Loucy (cell line): ENCODE measurements around the gene CCDC69.

ENCODE experiments used
- H2AFZ ChIP-seq: fragments of 200-600 bp; sonication (generic); 2 replicates; pipeline ENCODE4 v1.6.0; 2016; ENCODE audit warnings: antibody characterized with exemption, mild to moderate bottlenecking, low read length, moderate library complexity
- H3F3A ChIP-seq: fragments of 200-600 bp; 2 replicates; pipeline ENCODE4 v1.6.0; 2016; ENCODE audit warnings: antibody characterized with exemption, low read depth, mild to moderate bottlenecking
- H3K27me3 ChIP-seq: fragments of 200-600 bp; sonication (generic); 2 replicates; pipeline ENCODE4 v1.6.1; 2014; ENCODE audit warnings: low read length, mild to moderate bottlenecking; ENCODE audit not compliant: insufficient read depth, poor library complexity, severe bottlenecking
- H3K36me3 ChIP-seq: fragments of 200-600 bp; sonication (generic); 2 replicates; pipeline ENCODE4 v1.6.1; 2016; ENCODE audit warnings: low read length; ENCODE audit not compliant: insufficient read depth
- H3K4me1 ChIP-seq: fragments of 200-600 bp; sonication (generic); 2 replicates; pipeline ENCODE4 v1.5.1; 2014; ENCODE audit warnings: low read length, mild to moderate bottlenecking; ENCODE audit not compliant: insufficient read depth, poor library complexity, severe bottlenecking
- H3K4me2 ChIP-seq: fragments of 200-600 bp; sonication (generic); 2 replicates; pipeline ENCODE4 v1.6.0; 2014; ENCODE audit warnings: antibody characterized with exemption, low read length, low read depth, mild to moderate bottlenecking; ENCODE audit not compliant: poor library complexity, severe bottlenecking
- H3K4me3 ChIP-seq: fragments of 200-600 bp; sonication (generic); 2 replicates; pipeline ENCODE4 v1.5.1; 2014; ENCODE audit warnings: low read length, mild to moderate bottlenecking, mixed read lengths; ENCODE audit not compliant: poor library complexity, severe bottlenecking
- H3K79me2 ChIP-seq: fragments of 200-600 bp; sonication (generic); 2 replicates; pipeline ENCODE4 v1.6.1; 2014; ENCODE audit warnings: low read length; ENCODE audit not compliant: insufficient read depth
- H3K9ac ChIP-seq: fragments of 200-600 bp; sonication (generic); 2 replicates; pipeline ENCODE4 v1.6.0; 2014; ENCODE audit warnings: mild to moderate bottlenecking, low read depth, low read length, moderate library complexity; ENCODE audit not compliant: poor library complexity, severe bottlenecking
- H3K9me2 ChIP-seq: fragments of 200-600 bp; sonication (generic); replicated peaks from 2 replicates; pipeline ENCODE4 v1.6.1; 2016; ENCODE audit warnings: low read depth, low read length, mixed read lengths
- H3K9me3 ChIP-seq: fragments of 200-600 bp; sonication (generic); 2 replicates; pipeline ENCODE4 v1.6.1; 2014; ENCODE audit warnings: mild to moderate bottlenecking, antibody characterized with exemption, low read length, low read depth; ENCODE audit not compliant: insufficient read depth
- H4K20me1 ChIP-seq: fragments of 200-600 bp; sonication (generic); 2 replicates; pipeline ENCODE4 v1.6.0; 2014; ENCODE audit warnings: antibody characterized with exemption, low read length, mild to moderate bottlenecking; ENCODE audit not compliant: insufficient read depth, poor library complexity, severe bottlenecking
- EZH2phosphoT487 ChIP-seq: fragments of 200-600 bp; IDR thresholded peaks from 2 replicates; pipeline ENCODE4 v1.6.1; 2018; ENCODE audit warnings: antibody characterized with exemption, mild to moderate bottlenecking, moderate library complexity, borderline replicate concordance
- TF ChIP-seq, protein P1 (sequence below): fragments of 200-600 bp; sonication (generic); conservative IDR thresholded peaks from 2 replicates; pipeline ENCODE4 v1.5.1; 2014; ENCODE audit warnings: mild to moderate bottlenecking, antibody characterized with exemption, low read length

The CCDC69 gene

DNA sequence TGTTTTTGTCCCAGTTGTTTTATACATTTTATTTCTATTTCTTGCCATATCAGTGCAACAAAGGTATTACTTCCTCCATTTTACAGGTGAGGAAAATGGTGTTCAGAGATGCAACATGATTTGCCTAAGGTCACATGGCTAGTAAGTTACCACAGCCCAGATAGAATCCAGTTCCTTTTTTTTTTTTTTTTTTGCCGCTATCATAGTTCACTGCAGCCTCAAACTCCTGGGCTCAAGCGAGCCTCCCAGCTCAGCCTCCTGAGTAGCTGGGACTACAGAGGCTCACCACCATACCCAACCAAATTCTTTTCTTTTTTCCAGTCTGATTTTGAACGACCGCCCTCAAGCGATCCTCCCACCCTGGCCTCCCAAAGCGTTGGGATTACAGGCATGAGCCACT, 480 bp upstream of the CCDC69 start:
- no peaks in the 10 kb centered on the region for H3F3A ChIP-seq
- no peaks in the 10 kb centered on the region for H3K27me3 ChIP-seq
- H3K9me2 ChIP-seq: no peaks in the 10 kb centered on the region
- no peaks in the 10 kb centered on the region; the same call in 1 of the 2 replicates for H3K36me3 ChIP-seq
- H3K79me2 ChIP-seq: peaks cover 50% of the 10 kb centered on the region
- H3K4me2 ChIP-seq: peak overlapping the region; percentile 96
- no peaks in the 10 kb centered on the region for H3K9me3 ChIP-seq
- TF ChIP-seq EZH2phosphoT487: no peak
- TF ChIP-seq, protein P1, sequence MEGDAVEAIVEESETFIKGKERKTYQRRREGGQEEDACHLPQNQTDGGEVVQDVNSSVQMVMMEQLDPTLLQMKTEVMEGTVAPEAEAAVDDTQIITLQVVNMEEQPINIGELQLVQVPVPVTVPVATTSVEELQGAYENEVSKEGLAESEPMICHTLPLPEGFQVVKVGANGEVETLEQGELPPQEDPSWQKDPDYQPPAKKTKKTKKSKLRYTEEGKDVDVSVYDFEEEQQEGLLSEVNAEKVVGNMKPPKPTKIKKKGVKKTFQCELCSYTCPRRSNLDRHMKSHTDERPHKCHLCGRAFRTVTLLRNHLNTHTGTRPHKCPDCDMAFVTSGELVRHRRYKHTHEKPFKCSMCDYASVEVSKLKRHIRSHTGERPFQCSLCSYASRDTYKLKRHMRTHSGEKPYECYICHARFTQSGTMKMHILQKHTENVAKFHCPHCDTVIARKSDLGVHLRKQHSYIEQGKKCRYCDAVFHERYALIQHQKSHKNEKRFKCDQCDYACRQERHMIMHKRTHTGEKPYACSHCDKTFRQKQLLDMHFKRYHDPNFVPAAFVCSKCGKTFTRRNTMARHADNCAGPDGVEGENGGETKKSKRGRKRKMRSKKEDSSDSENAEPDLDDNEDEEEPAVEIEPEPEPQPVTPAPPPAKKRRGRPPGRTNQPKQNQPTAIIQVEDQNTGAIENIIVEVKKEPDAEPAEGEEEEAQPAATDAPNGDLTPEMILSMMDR: no peak
- peaks cover 13% of the 10 kb centered on the region for H4K20me1 ChIP-seq
- H3K4me1 ChIP-seq: peaks cover 45% of the 10 kb centered on the region
- peak overlapping the region; percentile 77 for H3K4me3 ChIP-seq
- H2AFZ ChIP-seq: peak overlapping the region; percentile 77; the same call in 1 of the 2 replicates
- H3K9ac ChIP-seq: peak overlapping the region; percentile 74

GRCh38 chr5:151222790-151223446, 974 bp downstream of the CCDC69 start:
- peak overlapping the region; percentile 74 for H3K9ac ChIP-seq
- peak overlapping the region; percentile 77 for H2AFZ ChIP-seq
- H3K27me3 ChIP-seq: no peaks in the 10 kb centered on the region
- H3K4me1 ChIP-seq: peaks cover 59% of the 10 kb centered on the region
- H3K4me3 ChIP-seq: peak overlapping the region; percentile 77
- no peak for TF ChIP-seq EZH2phosphoT487
- TF ChIP-seq, protein P1: no peak
- H3F3A ChIP-seq: no peaks in the 10 kb centered on the region
- H4K20me1 ChIP-seq: peaks cover 17% of the 10 kb centered on the region
- H3K4me2 ChIP-seq: peak overlapping the region; percentile 96
- H3K36me3 ChIP-seq: no peaks in the 10 kb centered on the region; the same call in 1 of the 2 replicates
- H3K9me3 ChIP-seq: no peaks in the 10 kb centered on the region
- peaks cover 65% of the 10 kb centered on the region for H3K79me2 ChIP-seq
- H3K9me2 ChIP-seq: no peaks in the 10 kb centered on the region

GRCh38 chr5:151222054-151222789, 1.7 kb downstream of the CCDC69 start:
- Histone ChIP-seq H4K20me1 (peaks cover 17% of the 10 kb centered on the region), H3K27me3 (no peaks in the 10 kb centered on the region), H3K4me2 (peak overlapping the region; percentile 96), H3F3A (no peaks in the 10 kb centered on the region), H3K9ac (peak overlapping the region; percentile 74), H3K9me2 (no peaks in the 10 kb centered on the region), H3K9me3 (no peaks in the 10 kb centered on the region), H3K4me1 (peaks cover 66% of the 10 kb centered on the region), H3K36me3 (no peaks in the 10 kb centered on the region; the same call in 1 of the 2 replicates), H2AFZ (no peak overlapping the region), H3K79me2 (peaks cover 72% of the 10 kb centered on the region), H3K4me3 (peak overlapping the region; percentile 77)
- TF ChIP-seq EZH2phosphoT487: no peak
- TF ChIP-seq, protein P1: no peak
